OCI-M2 (cell line): ENCODE measurements around the gene NKAP.
"Not testable (repeated sequence)": the region's sequence is repeated elsewhere in the genome, so short reads cannot be mapped to it uniquely, and the experiment has no call there.

Experiments
- DNase-seq: peaks from one replicate; lab custom pipeline; 2025; ENCODE audit not compliant: unreplicated experiment; lab: John Stamatoyannopoulos, UW

NKAP gene

GRCh38 chrX:119941336-119941735 lies 2.2 kb downstream of the NKAP start:
- no peak for DNase-seq

- DNase-seq: no peak
Observed at GRCh38 chrX:119935215-119935874, 8.2 kb downstream of the NKAP start.

GRCh38 chrX:119922391-119922790 lies 21.2 kb downstream of the NKAP start:
- not testable (repeated sequence) for DNase-seq

GRCh38 chrX:119919835-119920585 lies 23.5 kb downstream of the NKAP start:
- no peak for DNase-seq

GRCh38 chrX:119917877-119918276 lies 25.7 kb downstream of the NKAP start:
- DNase-seq: no peak

GRCh38 chrX:119916310-119916709 lies 27.2 kb downstream of the NKAP start:
- DNase-seq: no peak

GRCh38 chrX:119900976-119901375 lies 42.6 kb downstream of the NKAP start:
- no peak for DNase-seq

- no peak for DNase-seq
Observed at GRCh38 chrX:119899125-119899524, 44.4 kb downstream of the NKAP start.

- DNase-seq: no peak
Observed at GRCh38 chrX:119895843-119896326, 47.7 kb downstream of the NKAP start, which contains the start of gene AKAP14. AKAP14 (plus strand) TSS chrX:119895893; CDS start chrX:119903224, 7,331 bp downstream.

GRCh38 chrX:119891961-119892692 lies 51.4 kb downstream of the NKAP start:
- not testable (repeated sequence) for DNase-seq

GRCh38 chrX:119890626-119891025 lies 52.9 kb downstream of the NKAP start:
- DNase-seq: not testable (repeated sequence)

- no peak for DNase-seq
Observed at GRCh38 chrX:119887721-119888425, 55.7 kb downstream of the NKAP start.

GRCh38 chrX:119885554-119886428 lies 57.8 kb downstream of the NKAP start:
- DNase-seq: no peak

- no peak for DNase-seq
Observed at GRCh38 chrX:119880552-119881437, 62.8 kb downstream of the NKAP start.

- no peak for DNase-seq
Observed at GRCh38 chrX:119880076-119880475, 63.5 kb downstream of the NKAP start.

- DNase-seq: no peak
Observed at GRCh38 chrX:119878740-119879139, 64.8 kb downstream of the NKAP start.

- no peak for DNase-seq
Observed at GRCh38 chrX:119871599-119872395, 71.8 kb downstream of the NKAP start, which contains the start of the genes NDUFA1 and RNF113A. NDUFA1 (plus strand) TSS chrX:119871832; CDS start chrX:119871912, 80 bp downstream. RNF113A (minus strand) TSS chrX:119871733; CDS start chrX:119871613, 120 bp downstream.

- DNase-seq: no peak
Observed at GRCh38 chrX:119871245-119871598, 72.3 kb downstream of the NKAP start.
